Endothelial cell of umbilical vein (primary cell): ENCODE results near the gene LYSMD3. TPM values are rescaled to one million over a fixed set of nuclear protein-coding genes. Genes with fewer than 3 reads are reported as not detected.

Experiments
- BruUV-seq: library from RNA; stranded (reverse); fragments of 400-500 nt; replicated peaks from 2 replicates; lab custom pipeline; 2021; lab: Mats Ljungman, UMichigan
- CTCF ChIA-PET: fragments of 300-600, 350-600 bp; sonication (Branson Sonifier 250); formaldehyde crosslinking; loops from one replicate; lab custom pipeline; 2021; ENCODE audit warnings: antibody characterized with exemption, inconsistent platforms; lab: Charles Lee
- POLR2A ChIA-PET: fragments of 300-600, 350-600 bp; sonication (Branson Sonifier 250); formaldehyde crosslinking; loops from one replicate; lab custom pipeline; 2021; ENCODE audit warnings: antibody characterized with exemption, inconsistent platforms; lab: Charles Lee
- DNase-seq: peaks from one replicate; pipeline ENCODE4 v3.0.0-alpha.2; 2011; ENCODE audit warnings: low read depth, low spot score
- FAIRE-seq: peaks from 2 replicates; lab custom pipeline; 2011; peaks lifted over from hg19 to GRCh38; lab: Jason Lieb, UNC
- H2AFZ ChIP-seq: 2 replicates; pipeline ENCODE4 v1.6.0; 2012; ENCODE audit warnings: low read depth, low read length, control low read depth, inconsistent platforms
- H3K27ac ChIP-seq: 2 replicates; pipeline ENCODE4 v1.5.1; 2011; ENCODE audit warnings: low read depth, mild to moderate bottlenecking, control low read depth, low read length, moderate library complexity; ENCODE audit not compliant: insufficient read depth
- H3K27me3 ChIP-seq, 2 experiments: 2 replicates each; pipeline versions ENCODE4 v1.6.0 to v1.6.1; 2011; ENCODE audit warnings: low read length in 2 of 2, mixed read lengths in 1 of 2; ENCODE audit not compliant: control insufficient read depth in 2 of 2, insufficient read depth in 2 of 2
- H3K36me3 ChIP-seq, 2 experiments: 2 replicates in 1 of 2; 3 replicates in 1 of 2; pipeline ENCODE4 v1.5.1; 2011; ENCODE audit warnings: low read length in 2 of 2, mild to moderate bottlenecking in 1 of 2, moderate library complexity in 1 of 2; ENCODE audit not compliant: control insufficient read depth in 2 of 2, insufficient read depth in 2 of 2; ENCODE audit errors: extremely low read depth in 1 of 2
- H3K4me1 ChIP-seq: 3 replicates; pipeline ENCODE4 v1.5.1; 2011; ENCODE audit warnings: mild to moderate bottlenecking, low read length; ENCODE audit not compliant: control insufficient read depth, insufficient read depth; ENCODE audit errors: extremely low read depth
- H3K4me2 ChIP-seq: 2 replicates; pipeline ENCODE4 v1.6.1; 2011; ENCODE audit warnings: low read length, control low read depth, mixed read lengths; ENCODE audit not compliant: insufficient read depth
- H3K4me3 ChIP-seq, 3 experiments: fragments of 200-600 bp in 1 of 3; sonication (generic), shearing (Covaris generic) in 1 of 3; replicated peaks in 1 of 3; 2 replicates each; pipeline ENCODE4 v1.5.1; 2011 to 2016; ENCODE audit warnings: control low read depth in 3 of 3, low read length in 3 of 3, mild to moderate bottlenecking in 2 of 3, inconsistent platforms in 1 of 3, low read depth in 1 of 3, moderate library complexity in 1 of 3; ENCODE audit not compliant: insufficient read depth in 1 of 3
- H3K79me2 ChIP-seq: 2 replicates; pipeline ENCODE4 v1.6.0; 2012; ENCODE audit warnings: low read length, inconsistent platforms; ENCODE audit not compliant: control insufficient read depth, insufficient read depth
- H3K9ac ChIP-seq: replicated peaks from 2 replicates; pipeline ENCODE3; 2011; ENCODE audit warnings: low read length, control low read depth; ENCODE audit not compliant: insufficient read depth; ENCODE audit errors: extremely low read depth
- H3K9me1 ChIP-seq: replicated peaks from 3 replicates; pipeline ENCODE4 v1.6.0; 2011; ENCODE audit warnings: mild to moderate bottlenecking, low read length; ENCODE audit not compliant: control insufficient read depth, insufficient read depth; ENCODE audit errors: extremely low read depth
- H3K9me3 ChIP-seq: replicated peaks from 2 replicates; pipeline ENCODE4 v1.5.1; 2012; ENCODE audit warnings: low read length, inconsistent platforms; ENCODE audit not compliant: control insufficient read depth, insufficient read depth
- H4K20me1 ChIP-seq: replicated peaks from 2 replicates; pipeline ENCODE3; 2011; ENCODE audit warnings: mild to moderate bottlenecking, low read length; ENCODE audit not compliant: control insufficient read depth, insufficient read depth; ENCODE audit errors: extremely low read depth
- EZH2 ChIP-seq: IDR thresholded peaks from 2 replicates; pipeline ENCODE4 v1.6.1; 2012; ENCODE audit warnings: borderline replicate concordance, low read depth, mild to moderate bottlenecking, moderate library complexity, low read length, inconsistent platforms; ENCODE audit not compliant: severe bottlenecking
- MAX ChIP-seq: IDR thresholded peaks from 2 replicates; pipeline ENCODE4 v1.6.1; 2011; ENCODE audit not compliant: insufficient read depth, insufficient read length
- MYC ChIP-seq: IDR thresholded peaks from one replicate; pipeline ENCODE4 v1.6.1; 2011; ENCODE audit warnings: mild to moderate bottlenecking, low read depth, low read length
- POLR2AphosphoS5 ChIP-seq: IDR thresholded peaks from 2 replicates; pipeline ENCODE4 v1.6.1; 2012; ENCODE audit warnings: low read depth, mild to moderate bottlenecking, control low read depth, low read length, moderate library complexity; ENCODE audit not compliant: insufficient read depth
- dilution Hi-C: fragments of 300-500 bp; cut with MboI; formaldehyde crosslinking; loops from one replicate; pipeline ENCODE4 v1.15.0; 2019; ENCODE audit warnings: low sequenced_read_pairs; ENCODE audit not compliant: extremely low pct_ligation_motif_present
- intact Hi-C: fragments of 100-400 bp; cut with micrococcal nuclease; formaldehyde crosslinking; loops from one replicate; pipeline ENCODE4 v1.10.0; 2022
- polyA plus RNA-seq, 4 experiments: library from polyadenylated mRNA; depleted of rRNA in 3 of 4; stranded (reverse) in 3 of 4; unstranded in 1 of 4; fragments of >200 nt; gene quantifications; 2 replicates each; pipeline versions ENCODE4 v1.2.1 to v1.2.3, GENCODE V29; 2011 to 2012; ENCODE audit warnings: missing spikeins in 1 of 4
- total RNA-seq: library from RNA; stranded (reverse); gene quantifications from 2 replicates; pipeline ENCODE4 v1.2.3, GENCODE V29; 2021

LYSMD3 gene
- total and polyA plus RNA-seq, 2 donors (not counting 3 experiments of a cell fraction or from before 2014, with no cell fraction given) = 6.0 to 21.3 TPM

DNA sequence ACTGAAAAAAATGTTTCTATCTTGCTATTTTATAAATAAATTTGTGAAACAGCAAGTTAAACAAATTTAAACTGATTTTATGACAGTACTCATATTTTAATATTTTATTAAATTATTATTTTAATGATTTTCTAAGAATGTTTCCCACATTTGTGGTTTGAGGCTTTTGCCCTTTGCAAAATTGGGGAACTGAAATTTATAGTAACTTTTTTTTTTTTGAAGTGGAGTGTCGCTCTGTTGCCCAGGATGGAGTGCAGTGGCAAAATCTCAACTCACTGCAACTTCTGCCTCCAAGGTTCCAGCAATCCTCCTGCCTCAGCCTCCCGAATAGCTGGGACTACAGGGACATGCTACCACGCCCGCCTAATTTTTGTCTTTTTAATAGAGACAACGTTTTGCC is 22.0 kb upstream of the LYSMD3 start:
- Histone ChIP-seq H3K9me3 (no peaks in the 10 kb centered on the region), H3K79me2 (no peaks in the 10 kb centered on the region), H3K9me1 (no peaks in the 10 kb centered on the region), H3K4me2 (no peak overlapping the region), H3K4me3 (no peak overlapping the region), H3K36me3 (no peaks in the 10 kb centered on the region), H3K27me3 (peaks cover 24 to 40% of the 10 kb centered on the region in 2 experiments), H2AFZ (no peak overlapping the region), H3K9ac (no peak overlapping the region), H4K20me1 (no peaks in the 10 kb centered on the region), H3K4me1 (no peaks in the 10 kb centered on the region), H3K27ac (no peak overlapping the region)
- CTCF ChIA-PET = interaction anchor here (0.9 kb wide), 2 partner anchors 13 to 53 kb away, joined by 3 to 4 read pairs; no protein-coding TSS in a partner anchor
- FAIRE-seq (no peak), DNase-seq (no peak)
- BruUV-seq = no TSS peak
- TF ChIP-seq MAX = no peak
- intact Hi-C loops = no loop called here
- dilution Hi-C loops = no loop called here
- POLR2A ChIA-PET = no interaction called here

- ChIA-PET POLR2A (no interaction called here), CTCF (interaction anchor here (0.6 to 0.7 kb wide), 2 partner anchors 9 to 974 kb away, joined by 3 read pairs; no protein-coding TSS in a partner anchor)
- no TSS peak for BruUV-seq
Measured at GRCh38 chr5:90550963-90551362, 21.6 kb upstream of the LYSMD3 start.

More at GRCh38 chr5:90550963-90551362, 21.6 kb upstream of the LYSMD3 start:
- no peaks in the 10 kb centered on the region for H3K4me1 ChIP-seq
- no peaks in the 10 kb centered on the region for H3K9me3 ChIP-seq
- no peak overlapping the region for H3K9ac ChIP-seq
- H3K79me2 ChIP-seq = no peaks in the 10 kb centered on the region
- H3K4me2 ChIP-seq = no peak overlapping the region
- H3K4me3 ChIP-seq = no peak overlapping the region
- no peaks in the 10 kb centered on the region for H3K36me3 ChIP-seq
- H3K27me3 ChIP-seq = peaks cover 20 to 37% of the 10 kb centered on the region in 2 experiments
- DNase-seq (no peak), FAIRE-seq (no peak)
- H4K20me1 ChIP-seq = no peaks in the 10 kb centered on the region
- dilution Hi-C loops (no loop called here), intact Hi-C loops (no loop called here)
- no peak overlapping the region for H3K27ac ChIP-seq
- H2AFZ ChIP-seq = no peak overlapping the region
- TF ChIP-seq MYC (no peak), EZH2 (no peak), POLR2AphosphoS5 (no peak)
- H3K9me1 ChIP-seq = no peaks in the 10 kb centered on the region
